OCI-LY3 (cell line): ENCODE measurements around the gene BCL2L15.

Source experiments
- H2AFZ ChIP-seq: fragments of 200-600, 300-600 bp; shearing (Covaris generic); 2 replicates; pipeline ENCODE4 v1.6.0; 2014; ENCODE audit warnings: antibody characterized with exemption, low read depth, low read length
- H3K27ac ChIP-seq: fragments of 200-600, 300-600 bp; sonication (generic); 2 replicates; pipeline ENCODE4 v1.5.1; 2014; ENCODE audit warnings: mild to moderate bottlenecking, low read length, moderate library complexity, mixed read lengths
- H3K27me3 ChIP-seq: fragments of 200-600, 300-600 bp; sonication (generic); 2 replicates; pipeline ENCODE4 v1.6.1; 2014; ENCODE audit warnings: low read depth, low read length, mixed read lengths
- H3K36me3 ChIP-seq: fragments of 200-600, 300-600 bp; sonication (generic); replicated peaks from 2 replicates; pipeline ENCODE3; 2014; ENCODE audit warnings: low read depth, low read length, mixed read lengths
- H3K4me1 ChIP-seq: fragments of 300-600, 200-600 bp; sonication (generic); 2 replicates; pipeline ENCODE4 v1.6.1; 2014; ENCODE audit warnings: low read length, mixed read lengths
- H3K4me2 ChIP-seq: fragments of 200-600, 300-600 bp; sonication (generic); 2 replicates; pipeline ENCODE4 v1.6.1; 2014; ENCODE audit warnings: low read length, mixed read lengths
- H3K4me3 ChIP-seq: fragments of 300-600, 200-600 bp; sonication (generic); 2 replicates; pipeline ENCODE4 v1.5.1; 2014; ENCODE audit warnings: antibody characterized with exemption, mild to moderate bottlenecking, low read length, moderate library complexity
- H3K79me2 ChIP-seq: fragments of 300-600, 200-600 bp; shearing (Covaris generic); 2 replicates; pipeline ENCODE4 v1.6.1; 2014; ENCODE audit warnings: mild to moderate bottlenecking, low read length, mixed read lengths
- H3K9ac ChIP-seq: fragments of 300-600, 200-600 bp; shearing (Covaris generic); 2 replicates; pipeline ENCODE4 v1.6.0; 2014; ENCODE audit warnings: mild to moderate bottlenecking, low read length, moderate library complexity
- H3K9me3 ChIP-seq: fragments of 200-600, 300-600 bp; shearing (Covaris generic); 2 replicates; pipeline ENCODE4 v1.6.1; 2014; ENCODE audit warnings: low read length, mixed read lengths; ENCODE audit not compliant: insufficient read depth
- H4K20me1 ChIP-seq: fragments of 200-600, 300-600 bp; sonication (generic); 2 replicates; pipeline ENCODE4 v1.6.1; 2016; ENCODE audit warnings: low read length, mixed read lengths; ENCODE audit not compliant: insufficient read depth
- CTCF ChIP-seq: fragments of 200-600, 300-600 bp; sonication (generic); IDR thresholded peaks from 2 replicates; pipeline ENCODE4 v1.5.1; 2014; ENCODE audit warnings: antibody characterized with exemption, low read length, low read depth
- EZH2phosphoT487 ChIP-seq: fragments of 200-600 bp; shearing (Covaris generic); IDR thresholded peaks from 2 replicates; pipeline ENCODE4 v1.6.1; 2018; ENCODE audit warnings: antibody characterized with exemption, mixed run types, low read depth

Gene BCL2L15

GRCh38 chr1:113858982-113859381, 28.4 kb downstream of the BCL2L15 start:
- Histone ChIP-seq H3K27ac (peak overlapping the region; percentile 99), H2AFZ (no peak overlapping the region), H3K4me1 (peaks cover 69% of the 10 kb centered on the region), H3K4me3 (peak overlapping the region; percentile 58), H3K9me3 (no peaks in the 10 kb centered on the region), H4K20me1 (no peaks in the 10 kb centered on the region), H3K36me3 (peaks cover 7% of the 10 kb centered on the region), H3K4me2 (peak overlapping the region; percentile 78), H3K27me3 (no peaks in the 10 kb centered on the region), H3K79me2 (no peaks in the 10 kb centered on the region), H3K9ac (peak overlapping the region; percentile 76)
- no peak for TF ChIP-seq EZH2phosphoT487

- Histone ChIP-seq H3K9ac (peak overlapping the region; percentile 76), H3K4me3 (peak overlapping the region; percentile 58), H3K4me1 (peaks cover 70% of the 10 kb centered on the region), H3K9me3 (no peaks in the 10 kb centered on the region), H3K27me3 (no peaks in the 10 kb centered on the region), H3K79me2 (no peaks in the 10 kb centered on the region), H3K27ac (peak overlapping the region; percentile 99), H3K36me3 (peaks cover 7% of the 10 kb centered on the region), H4K20me1 (no peaks in the 10 kb centered on the region), H2AFZ (no peak overlapping the region), H3K4me2 (peak overlapping the region; percentile 78)
- TF ChIP-seq EZH2phosphoT487 (no peak), CTCF (no peak)
These were observed 29.0 kb downstream of the BCL2L15 start for GRCh38 chr1:113858418-113858817.

GRCh38 chr1:113857776-113858175, 29.6 kb downstream of the BCL2L15 start:
- TF ChIP-seq EZH2phosphoT487 (no peak), CTCF (no peak)
- Histone ChIP-seq H3K4me3 (peak overlapping the region; percentile 58), H3K79me2 (no peaks in the 10 kb centered on the region), H3K4me2 (peak overlapping the region; percentile 78), H3K9ac (peak overlapping the region; percentile 61), H3K4me1 (peaks cover 70% of the 10 kb centered on the region), H4K20me1 (no peaks in the 10 kb centered on the region), H3K36me3 (peaks cover 7% of the 10 kb centered on the region), H3K27me3 (no peaks in the 10 kb centered on the region), H2AFZ (0 out of 2 replicates have a peak overlapping the region, but pooled peaks have one; percentile 21), H3K9me3 (no peaks in the 10 kb centered on the region), H3K27ac (peak overlapping the region; percentile 99)

- no peaks in the 10 kb centered on the region for H4K20me1 ChIP-seq
- no peak overlapping the region for H3K4me2 ChIP-seq
- H3K36me3 ChIP-seq = peaks cover 7% of the 10 kb centered on the region
- no peaks in the 10 kb centered on the region for H3K27me3 ChIP-seq
- no peaks in the 10 kb centered on the region for H3K79me2 ChIP-seq
- no peak overlapping the region for H3K9ac ChIP-seq
- no peak overlapping the region for H3K27ac ChIP-seq
- H2AFZ ChIP-seq = no peak overlapping the region
- TF ChIP-seq CTCF (no peak), EZH2phosphoT487 (no peak)
- no peaks in the 10 kb centered on the region for H3K9me3 ChIP-seq
- H3K4me3 ChIP-seq = no peak overlapping the region
- H3K4me1 ChIP-seq = peaks cover 57% of the 10 kb centered on the region
These were observed 31.0 kb downstream of the BCL2L15 start for GRCh38 chr1:113856401-113856790.
